ENCODE data around the gene GUCA2A.

GUCA2A gene

DNA sequence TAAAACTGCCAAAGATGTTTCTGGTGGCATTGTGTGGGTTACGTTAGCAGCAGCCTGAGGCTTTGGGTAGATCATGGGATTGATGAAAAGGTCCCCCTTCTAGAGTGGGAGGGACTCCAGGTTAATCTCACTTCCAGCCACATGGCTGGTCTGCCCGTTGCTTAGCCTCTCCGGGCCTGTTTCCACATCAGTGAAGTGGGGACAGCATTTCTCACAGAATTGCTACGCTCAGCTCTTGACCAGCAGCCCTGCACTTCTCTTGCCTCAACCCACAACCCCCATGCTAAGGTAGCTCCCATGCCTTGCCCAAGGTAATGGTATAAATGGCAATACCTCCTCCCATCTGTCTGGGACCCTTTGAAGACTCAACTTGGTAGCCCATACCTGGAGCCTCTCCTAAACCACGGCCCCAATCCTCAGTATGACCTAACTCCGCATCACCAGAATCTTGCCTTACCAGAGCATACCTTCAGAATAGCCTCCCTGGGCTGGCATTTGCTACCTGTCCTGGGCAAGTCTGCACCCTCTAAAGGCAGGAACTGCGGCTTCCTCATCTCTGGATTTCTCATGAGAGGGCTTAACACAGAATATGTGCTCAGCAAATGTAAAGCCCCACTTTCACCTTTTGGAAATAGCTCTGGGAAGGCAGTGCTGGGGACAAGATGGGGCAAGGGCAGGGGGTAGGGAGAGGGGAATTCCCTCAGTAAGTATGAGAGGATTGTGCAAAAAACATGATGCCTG is 10.9 kb upstream of the GUCA2A start:
- Histone ChIP-seq H3K4me1 (ENCODE audit: control insufficient read depth in 1 of 2, insufficient read depth in 2 of 2, low read length in 2 of 2) (peaks cover 0 to 13% of the 10 kb centered on the region in 2 donors), H3K9me3 (ENCODE audit: control insufficient read depth in 1 of 2, low read length in 2 of 2) (no peaks in the 10 kb centered on the region), H3K27ac (ENCODE audit: low read length) (no peak overlapping the region)

DNA sequence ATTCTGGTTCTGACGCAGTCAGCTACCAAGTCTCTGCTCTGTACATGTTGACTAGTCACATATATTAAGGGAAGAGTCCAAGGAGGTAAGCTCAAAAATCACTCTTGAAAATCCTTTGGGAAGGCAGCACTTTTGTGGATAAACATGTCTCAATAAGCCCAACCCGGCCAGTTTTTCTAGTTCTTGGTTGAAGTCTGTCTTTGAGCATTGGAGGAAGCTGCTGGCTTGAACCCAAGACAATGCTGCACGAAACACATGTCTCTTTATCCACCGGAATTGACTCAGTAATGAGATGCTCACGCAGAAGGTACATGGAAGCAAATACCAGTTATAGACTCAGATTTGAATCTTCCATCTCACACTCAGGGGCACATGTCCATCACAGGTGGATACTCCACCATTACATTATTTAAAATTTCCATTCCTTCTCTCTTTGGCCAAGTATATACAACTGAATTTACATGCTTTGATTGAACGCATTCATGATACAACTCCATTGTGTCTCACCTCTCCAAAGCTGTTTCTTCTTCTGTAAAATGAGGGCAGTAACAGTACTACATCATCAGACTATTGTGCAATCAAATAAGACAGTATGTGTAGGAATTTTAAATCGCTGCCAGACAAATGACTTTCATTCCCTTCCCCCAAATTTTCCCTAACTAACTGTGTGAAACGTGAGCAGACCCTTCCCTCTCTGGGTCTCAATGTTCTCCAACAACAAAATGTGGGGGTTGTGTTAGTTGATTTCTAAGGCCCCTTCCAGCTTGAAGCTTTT is 9.6 kb upstream of the GUCA2A start:
- Histone ChIP-seq H3K27ac (ENCODE audit: low read length) (no peak overlapping the region), H3K9me3 (ENCODE audit: control insufficient read depth in 1 of 2, low read length in 2 of 2) (no peaks in the 10 kb centered on the region), H3K4me1 (ENCODE audit: control insufficient read depth in 1 of 2, insufficient read depth in 2 of 2, low read length in 2 of 2) (peaks cover 0 to 13% of the 10 kb centered on the region in 2 donors), H3K36me3 (ENCODE audit: control insufficient read depth in 1 of 2, insufficient read depth in 2 of 2, low read length in 2 of 2) (no peaks in the 10 kb centered on the region), H3K27me3 (ENCODE audit: low read depth, low read length) (no peaks in the 10 kb centered on the region), H3K4me3 (ENCODE audit: low read depth in 1 of 2, low read length in 2 of 2) (no peak overlapping the region)

More for the DNA sequence above, 10.9 kb upstream of the GUCA2A start:
- H3K36me3 ChIP-seq (ENCODE audit: control insufficient read depth in 1 of 2, insufficient read depth in 2 of 2, low read length in 2 of 2), result no peaks in the 10 kb centered on the region
- H3K27me3 ChIP-seq (ENCODE audit: low read depth, low read length), result no peaks in the 10 kb centered on the region
- no peak overlapping the region for H3K4me3 ChIP-seq (ENCODE audit: low read depth in 1 of 2, low read length in 2 of 2)

DNA sequence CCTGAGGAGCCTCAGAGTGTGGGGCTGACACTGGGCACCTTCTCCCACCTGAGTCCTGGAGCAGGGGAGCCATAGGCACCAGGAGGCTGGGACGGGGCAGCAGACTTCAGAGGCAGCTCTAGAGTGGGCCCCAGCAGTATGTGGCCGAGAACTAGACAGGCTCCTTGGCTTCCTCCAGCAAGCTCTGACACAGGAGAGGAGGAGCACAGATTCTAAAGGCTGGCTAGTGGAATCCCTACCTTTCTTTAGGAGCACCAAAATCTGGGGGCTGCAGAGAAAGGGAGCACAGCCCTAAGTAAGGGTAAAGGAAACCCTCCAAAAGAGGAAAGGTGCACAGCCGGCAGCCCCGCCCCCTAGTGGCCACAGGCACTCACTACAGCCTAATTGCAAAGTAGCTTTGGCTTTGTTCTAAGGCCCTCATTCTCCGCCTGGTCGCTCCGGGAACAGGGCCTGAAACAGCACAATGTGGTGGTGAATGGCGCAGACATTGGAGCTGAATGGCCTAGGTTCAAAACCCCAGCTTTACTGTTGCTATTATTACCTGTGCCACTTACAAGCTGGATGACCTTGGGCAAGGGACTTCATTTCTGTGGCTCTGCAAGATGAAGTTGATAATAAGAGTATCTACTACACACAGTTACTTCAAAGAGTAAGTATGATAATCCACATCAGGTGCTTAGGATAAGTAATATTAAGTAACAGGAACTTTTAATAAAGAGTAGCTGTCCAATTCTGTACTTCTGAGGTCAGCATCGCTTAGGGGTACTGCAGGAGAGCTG is 8.8 kb upstream of the GUCA2A start:
- Histone ChIP-seq H3K27ac (ENCODE audit: low read length) (no peak overlapping the region), H3K4me1 (ENCODE audit: control insufficient read depth in 1 of 2, insufficient read depth in 2 of 2, low read length in 2 of 2) (peaks cover 0 to 13% of the 10 kb centered on the region in 2 donors), H3K9me3 (ENCODE audit: control insufficient read depth in 1 of 2, low read length in 2 of 2) (no peaks in the 10 kb centered on the region), H3K4me3 (ENCODE audit: low read depth in 1 of 2, low read length in 2 of 2) (no peak overlapping the region), H3K36me3 (ENCODE audit: control insufficient read depth in 1 of 2, insufficient read depth in 2 of 2, low read length in 2 of 2) (no peaks in the 10 kb centered on the region), H3K27me3 (ENCODE audit: low read depth, low read length) (no peaks in the 10 kb centered on the region)

- Histone ChIP-seq H3K36me3 (ENCODE audit: control insufficient read depth in 1 of 2, insufficient read depth in 2 of 2, low read length in 2 of 2) (no peaks in the 10 kb centered on the region), H3K4me1 (ENCODE audit: control insufficient read depth in 1 of 2, insufficient read depth in 2 of 2, low read length in 2 of 2) (peaks cover 0 to 13% of the 10 kb centered on the region in 2 donors), H3K27ac (ENCODE audit: low read length) (no peak overlapping the region), H3K9me3 (ENCODE audit: control insufficient read depth in 1 of 2, low read length in 2 of 2) (no peaks in the 10 kb centered on the region), H3K27me3 (ENCODE audit: low read depth, low read length) (no peaks in the 10 kb centered on the region), H3K4me3 (ENCODE audit: low read depth in 1 of 2, low read length in 2 of 2) (no peak overlapping the region)
Measured at GRCh38 chr1:42172381-42173133, 8.0 kb upstream of the GUCA2A start.

- H3K4me1 ChIP-seq (ENCODE audit: control insufficient read depth in 1 of 2, insufficient read depth in 2 of 2, low read length in 2 of 2), result peaks cover 0 to 13% of the 10 kb centered on the region in 2 donors
- no peak overlapping the region for H3K27ac ChIP-seq (ENCODE audit: low read length)
- no peaks in the 10 kb centered on the region for H3K9me3 ChIP-seq (ENCODE audit: control insufficient read depth in 1 of 2, low read length in 2 of 2)
- no peaks in the 10 kb centered on the region for H3K36me3 ChIP-seq (ENCODE audit: control insufficient read depth in 1 of 2, insufficient read depth in 2 of 2, low read length in 2 of 2)
- no peak overlapping the region for H3K4me3 ChIP-seq (ENCODE audit: low read depth in 1 of 2, low read length in 2 of 2)
- H3K27me3 ChIP-seq (ENCODE audit: low read depth, low read length), result no peaks in the 10 kb centered on the region
Measured at GRCh38 chr1:42171679-42172266, 7.2 kb upstream of the GUCA2A start.

DNA sequence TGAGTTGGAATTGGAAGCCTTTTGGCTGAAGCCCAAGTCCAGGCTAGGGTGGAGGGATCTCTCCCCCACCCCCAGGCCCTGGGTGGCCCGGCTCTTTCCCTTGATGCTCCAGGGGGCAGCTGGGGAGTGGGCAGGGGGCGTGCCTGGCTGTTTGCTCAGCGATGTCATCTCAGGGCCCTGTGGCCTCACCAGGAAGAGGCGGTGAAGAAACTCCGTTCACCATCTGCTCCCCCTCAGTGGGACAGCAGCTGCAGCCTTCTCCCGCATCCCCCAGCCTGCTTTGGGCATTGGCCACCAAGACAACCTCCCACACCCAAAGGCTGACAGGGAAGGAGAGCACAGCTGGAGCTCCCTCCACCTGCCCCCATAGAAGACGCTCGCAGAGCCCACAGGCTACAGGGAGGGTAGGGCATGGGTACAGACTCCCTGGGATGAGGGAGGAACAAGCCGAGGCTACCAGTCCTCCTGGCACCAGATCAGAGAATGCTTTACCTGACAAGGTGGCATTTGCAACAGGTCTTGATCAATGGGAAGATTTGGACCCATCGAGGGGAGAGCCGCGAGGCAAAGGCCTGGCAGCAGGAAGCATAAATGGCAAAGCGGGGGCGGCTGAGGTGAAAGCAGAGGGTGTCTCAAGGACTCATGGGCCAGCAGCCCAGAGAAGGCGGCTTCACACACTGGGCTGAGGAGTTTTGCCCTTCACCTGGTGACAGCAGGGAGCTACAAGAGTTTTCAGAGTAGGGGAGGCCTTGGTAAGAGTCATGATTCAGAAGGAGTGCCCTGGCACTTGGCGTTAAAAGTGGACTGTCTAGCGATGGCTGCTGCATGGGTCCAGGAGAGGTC is 6.5 kb upstream of the GUCA2A start:
- no peak overlapping the region for H3K27ac ChIP-seq (ENCODE audit: low read length)
- no peaks in the 10 kb centered on the region for H3K27me3 ChIP-seq (ENCODE audit: low read depth, low read length)

GRCh38 chr1:42168763-42169162 is 4.2 kb upstream of the GUCA2A start:
- Histone ChIP-seq H3K27ac (ENCODE audit: low read length) (no peak overlapping the region), H3K27me3 (ENCODE audit: low read depth, low read length) (no peaks in the 10 kb centered on the region), H3K9me3 (ENCODE audit: control insufficient read depth in 1 of 2, low read length in 2 of 2) (no peaks in the 10 kb centered on the region), H3K4me1 (ENCODE audit: control insufficient read depth in 1 of 2, insufficient read depth in 2 of 2, low read length in 2 of 2) (peaks cover 0 to 13% of the 10 kb centered on the region in 2 donors), H3K36me3 (ENCODE audit: control insufficient read depth in 1 of 2, insufficient read depth in 2 of 2, low read length in 2 of 2) (no peaks in the 10 kb centered on the region), H3K4me3 (ENCODE audit: low read depth in 1 of 2, low read length in 2 of 2) (no peak overlapping the region)

More for the DNA sequence above, 6.5 kb upstream of the GUCA2A start:
- Histone ChIP-seq H3K4me1 (ENCODE audit: control insufficient read depth in 1 of 2, insufficient read depth in 2 of 2, low read length in 2 of 2) (peaks cover 0 to 13% of the 10 kb centered on the region in 2 donors), H3K36me3 (ENCODE audit: control insufficient read depth in 1 of 2, insufficient read depth in 2 of 2, low read length in 2 of 2) (no peaks in the 10 kb centered on the region), H3K4me3 (ENCODE audit: low read depth in 1 of 2, low read length in 2 of 2) (no peak overlapping the region), H3K9me3 (ENCODE audit: control insufficient read depth in 1 of 2, low read length in 2 of 2) (no peaks in the 10 kb centered on the region)

- H3K27me3 ChIP-seq (ENCODE audit: low read depth, low read length), result no peaks in the 10 kb centered on the region
- H3K4me1 ChIP-seq (ENCODE audit: control insufficient read depth in 1 of 2, insufficient read depth in 2 of 2, low read length in 2 of 2), result peaks cover 0 to 10% of the 10 kb centered on the region in 2 donors
- H3K4me3 ChIP-seq (ENCODE audit: low read depth in 1 of 2, low read length in 2 of 2), result no peak overlapping the region
- H3K9me3 ChIP-seq (ENCODE audit: control insufficient read depth in 1 of 2, low read length in 2 of 2), result no peaks in the 10 kb centered on the region
- H3K36me3 ChIP-seq (ENCODE audit: control insufficient read depth in 1 of 2, insufficient read depth in 2 of 2, low read length in 2 of 2), result no peaks in the 10 kb centered on the region
- H3K27ac ChIP-seq (ENCODE audit: low read length), result no peak overlapping the region
Measured at GRCh38 chr1:42168391-42168670, 3.8 kb upstream of the GUCA2A start.

DNA sequence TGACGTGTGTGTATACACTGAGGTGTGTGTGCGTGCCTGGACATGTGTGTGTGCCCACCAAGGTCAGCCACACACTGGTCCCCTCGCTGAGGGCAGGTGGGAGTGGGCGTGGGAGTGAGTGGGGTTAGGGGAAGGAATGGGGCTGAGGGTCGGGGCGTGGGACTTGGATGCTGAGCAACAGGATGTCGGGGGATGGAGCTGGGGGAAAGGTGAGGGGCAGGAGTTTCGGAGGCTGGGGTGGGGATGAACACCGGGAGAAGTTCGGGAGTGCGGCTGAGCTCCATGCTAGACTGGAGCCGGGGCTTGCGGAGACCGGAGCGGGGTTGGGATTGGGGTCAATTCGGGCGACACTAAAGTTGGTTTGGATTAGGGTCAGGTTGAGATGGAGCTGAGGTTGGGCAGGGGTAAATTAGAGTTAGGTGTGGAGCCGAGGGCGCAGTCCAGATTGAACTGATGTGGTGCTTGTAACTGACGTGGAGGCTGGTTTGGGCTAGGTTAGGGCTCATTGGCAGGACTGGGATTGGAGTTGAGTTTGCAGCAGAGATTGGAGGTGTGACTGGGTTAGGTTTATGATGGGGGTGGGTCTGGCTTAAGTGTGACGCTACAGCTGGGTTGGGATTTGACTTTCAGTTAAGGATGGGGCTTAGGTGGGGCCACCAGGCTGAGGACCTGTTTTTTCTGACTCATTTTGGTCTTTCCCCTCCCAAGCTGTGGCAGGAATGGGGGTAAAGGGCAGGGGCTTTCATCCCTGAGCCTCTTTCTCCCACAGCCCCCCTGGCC is 3.3 kb upstream of the GUCA2A start:
- H3K27ac ChIP-seq (ENCODE audit: low read length), result no peak overlapping the region
- no peaks in the 10 kb centered on the region for H3K36me3 ChIP-seq (ENCODE audit: control insufficient read depth in 1 of 2, insufficient read depth in 2 of 2, low read length in 2 of 2)
- no peak overlapping the region for H3K4me3 ChIP-seq (ENCODE audit: low read depth in 1 of 2, low read length in 2 of 2)
- H3K9me3 ChIP-seq (ENCODE audit: control insufficient read depth in 1 of 2, low read length in 2 of 2), result no peaks in the 10 kb centered on the region
- H3K27me3 ChIP-seq (ENCODE audit: low read depth, low read length), result no peaks in the 10 kb centered on the region
- H3K4me1 ChIP-seq (ENCODE audit: control insufficient read depth in 1 of 2, insufficient read depth in 2 of 2, low read length in 2 of 2), result peaks cover 0 to 5% of the 10 kb centered on the region in 2 donors
